Sigmoid colon (tissue), 7 donors: Measurements from ENCODE around the gene VTCN1. TPM values are rescaled to one million over a fixed set of nuclear protein-coding genes. Genes with fewer than 3 reads are reported as not detected.
"Not testable (repeated sequence)": the region's sequence is repeated elsewhere in the genome, so short reads cannot be mapped to it uniquely, and the experiment has no call there.

ENCODE experiments used
- DNase-seq: peaks from one replicate; pipeline ENCODE4 v3.0.0-alpha.2; 2019
- H3K27ac ChIP-seq, 4 donors: fragments of 200-600 bp; sonication (generic); one replicate each; pipeline ENCODE4 v1.5.1; 2016 to 2019; ENCODE audit warnings: mild to moderate bottlenecking in 1 of 4
- H3K27me3 ChIP-seq, 3 donors: fragments of 200-600 bp; sonication (generic); one replicate each; pipeline ENCODE4 v1.5.1; 2019; ENCODE audit warnings: mild to moderate bottlenecking in 1 of 3
- H3K36me3 ChIP-seq, 4 donors: fragments of 200-600 bp; sonication (generic); one replicate each; pipeline ENCODE4 v1.5.1; 2016 to 2019
- H3K4me1 ChIP-seq, 4 donors: fragments of 200-600 bp; sonication (generic); one replicate each; pipeline ENCODE4 v1.5.1; 2017 to 2019
- H3K4me3 ChIP-seq, 4 donors: fragments of 200-600 bp; sonication (generic); one replicate each; pipeline ENCODE4 v1.5.1; 2017 to 2019; ENCODE audit warnings: mild to moderate bottlenecking in 2 of 4, moderate library complexity in 1 of 4
- H3K9me3 ChIP-seq, 4 donors: fragments of 200-600 bp in 3 of 4; sonication (generic) in 3 of 4; one replicate each; pipeline versions ENCODE4 v1.5.1 to v1.6.1; 2013 to 2019
- CTCF ChIP-seq, 4 experiments: fragments of 450-650 bp in 3 of 4; fragments of 200-600 bp in 1 of 4; IDR thresholded peaks; one replicate each; pipeline ENCODE4 v1.5.1; 2016 to 2019; ENCODE audit warnings: antibody characterized with exemption in 4 of 4, mild to moderate bottlenecking in 3 of 4, moderate library complexity in 2 of 4
- EP300 ChIP-seq, 4 donors: sonication (generic); formaldehyde crosslinking; IDR thresholded peaks; one replicate each; pipeline ENCODE4 v1.6.1; 2017; ENCODE audit warnings: antibody characterized with exemption in 4 of 4
- POLR2A ChIP-seq, 2 donors: fragments of 450-650 bp; IDR thresholded peaks; one replicate each; pipeline ENCODE4 v1.6.1; 2016; ENCODE audit warnings: antibody characterized with exemption in 2 of 2, mild to moderate bottlenecking in 2 of 2, moderate library complexity in 2 of 2
- POLR2AphosphoS5 ChIP-seq, 4 donors: sonication (generic); formaldehyde crosslinking; IDR thresholded peaks; one replicate each; pipeline ENCODE4 v1.6.1; 2017; ENCODE audit warnings: antibody characterized with exemption in 4 of 4
- WGBS, 2 donors: extraction: QIAGEN DNeasy Blood & Tissue Kit; methylation state at CpG; one replicate each; pipeline ENCODE4 v1.1.7; 2013; 5-methylcytosine and 5-hydroxymethylcytosine counted together
- intact Hi-C: fragments of 100-400 bp; cut with DNase I; formaldehyde crosslinking; loops from one replicate; pipeline ENCODE4 v1.15.1; 2023
- polyA plus RNA-seq, 3 donors: library from polyadenylated mRNA; stranded (reverse); fragments of 200-250 nt; gene quantifications; one replicate each; pipeline ENCODE4 v1.2.3, GENCODE V29; 2013
- total RNA-seq, 4 donors: library from RNA; depleted of rRNA; stranded (reverse); fragments of >200 nt; gene quantifications; one replicate each; pipeline ENCODE4 v1.1.0, GENCODE V29; 2016
- donor health status: healthy with polysubstance abuse.
- donor health status: Bipolar disorder and iron deficiency.
- donor health status: healthy.

VTCN1 gene
- total and polyA plus RNA-seq, 7 donors, result not detected

- Histone ChIP-seq H3K9me3 (no peaks in the 10 kb centered on the region), H3K27ac (no peak overlapping the region), H3K36me3 (no peaks in the 10 kb centered on the region), H3K4me3 (no peak overlapping the region), H3K4me1 (no peaks in the 10 kb centered on the region), H3K27me3 (peaks cover 0 to 3% (median 0%) of the 10 kb centered on the region in 3 donors)
- intact Hi-C loops, result no loop called here
- 20 to 61% methylated on average over 1 of the region's 1 CpG for WGBS, 2 donors
- no peak for DNase-seq
- TF ChIP-seq CTCF (IDR thresholded peaks at IDR 0.05) (no peak), POLR2AphosphoS5 (IDR thresholded peaks at IDR 0.05) (no peak), EP300 (IDR thresholded peaks at IDR 0.05) (no peak), POLR2A (IDR thresholded peaks at IDR 0.05) (no peak)
Observed at GRCh38 chr1:117161887-117162286, 48.8 kb downstream of the VTCN1 start.

- H3K27me3 ChIP-seq, intact Hi-C loops, H3K36me3 ChIP-seq, H3K4me1 ChIP-seq, H3K9me3 ChIP-seq, H3K27ac ChIP-seq, DNase-seq, H3K4me3 ChIP-seq: not testable (repeated sequence)
- WGBS, 2 donors, result 87 to 91% methylated on average over 5 of the region's 5 CpGs
Observed at GRCh38 chr1:117151305-117151704, 59.4 kb downstream of the VTCN1 start.

GRCh38 chr1:117150316-117150715, 60.4 kb downstream of the VTCN1 start:
- 70 to 72% methylated on average over 2 of the region's 2 CpGs for WGBS, 2 donors
- no peaks in the 10 kb centered on the region for H3K4me1 ChIP-seq
- intact Hi-C loops, result no loop called here
- no peaks in the 10 kb centered on the region for H3K9me3 ChIP-seq
- no peaks in the 10 kb centered on the region for H3K27me3 ChIP-seq
- H3K4me3 ChIP-seq, result no peak overlapping the region
- H3K27ac ChIP-seq, result no peak overlapping the region
- no peak for TF ChIP-seq POLR2A (IDR thresholded peaks at IDR 0.05)
- no peak for TF ChIP-seq POLR2AphosphoS5 (IDR thresholded peaks at IDR 0.05)
- no peak for TF ChIP-seq CTCF (IDR thresholded peaks at IDR 0.05)
- TF ChIP-seq EP300 (IDR thresholded peaks at IDR 0.05), result no peak
- no peaks in the 10 kb centered on the region for H3K36me3 ChIP-seq
- DNase-seq, result no peak

GRCh38 chr1:117147856-117148588, 62.7 kb downstream of the VTCN1 start:
- Histone ChIP-seq H3K4me1 (no peaks in the 10 kb centered on the region), H3K9me3 (no peaks in the 10 kb centered on the region), H3K36me3 (no peaks in the 10 kb centered on the region), H3K27ac (no peak overlapping the region), H3K4me3 (no peak overlapping the region), H3K27me3 (no peaks in the 10 kb centered on the region)
- no peak for DNase-seq
- TF ChIP-seq EP300 (IDR thresholded peaks at IDR 0.05), result no peak
- TF ChIP-seq POLR2AphosphoS5 (IDR thresholded peaks at IDR 0.05), result no peak
- intact Hi-C loops, result no loop called here
- 67 to 73% methylated on average over 5 of the region's 5 CpGs for WGBS, 2 donors

- no peak for DNase-seq
- Histone ChIP-seq H3K36me3 (no peaks in the 10 kb centered on the region), H3K4me1 (no peaks in the 10 kb centered on the region), H3K4me3 (no peak overlapping the region), H3K27ac (no peak overlapping the region), H3K27me3 (no peaks in the 10 kb centered on the region), H3K9me3 (no peaks in the 10 kb centered on the region)
- TF ChIP-seq CTCF (IDR thresholded peaks at IDR 0.05) (no peak), POLR2A (IDR thresholded peaks at IDR 0.05) (no peak), POLR2AphosphoS5 (IDR thresholded peaks at IDR 0.05) (no peak), EP300 (IDR thresholded peaks at IDR 0.05) (no peak)
- intact Hi-C loops, result no loop called here
- WGBS, 2 donors, result 66 to 71% methylated on average over 4 of the region's 4 CpGs
Observed at GRCh38 chr1:117147341-117147831, 63.3 kb downstream of the VTCN1 start.
